ENCODE measurements around the gene INTS14. TPM values are rescaled to one million over a fixed set of nuclear protein-coding genes. Genes with fewer than 3 reads are reported as not detected.

The INTS14 gene
- total RNA-seq, 1 experiment from 2014 or later = 23.8 TPM

DNA sequence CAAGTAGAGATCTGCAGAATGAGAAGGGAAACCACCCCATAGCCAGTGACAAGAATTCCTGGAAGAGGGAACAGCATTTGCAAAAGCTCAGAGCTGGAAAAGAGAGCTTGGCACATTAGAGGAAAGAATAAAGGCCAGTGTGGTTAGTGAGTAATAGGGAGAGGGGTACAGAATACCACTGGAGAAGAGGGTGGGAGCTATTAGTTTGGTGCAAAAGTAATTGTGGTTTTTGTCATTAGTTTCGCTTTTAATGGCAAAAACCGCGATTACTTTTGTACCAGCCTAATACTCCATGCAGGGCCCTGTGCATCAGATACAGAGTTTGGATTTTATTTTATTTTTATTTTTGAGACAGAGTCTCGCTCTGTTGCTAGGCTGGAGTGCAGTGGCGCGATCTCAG lies 20.6 kb upstream of the INTS14 start:
- Histone ChIP-seq H3K4me3 (ENCODE audit: low read length) (no peak overlapping the region), H3K9me3 (ENCODE audit: low read length) (no peaks in the 10 kb centered on the region), H3K79me2 (ENCODE audit: low read length) (no peaks in the 10 kb centered on the region), H3K27ac (ENCODE audit: low read length) (no peak overlapping the region), H3K4me1 (ENCODE audit: insufficient read depth, low read length) (peaks cover 10% of the 10 kb centered on the region; the same call in 1 of the 2 replicates), H3K36me3 (ENCODE audit: low read depth, low read length) (no peaks in the 10 kb centered on the region), H3K9me2 (replicated peaks; ENCODE audit: low read length) (no peaks in the 10 kb centered on the region), H3F3A (ENCODE audit: low read length, unreplicated experiment) (no peaks in the 10 kb centered on the region), H3K27me3 (ENCODE audit: low read length) (no peaks in the 10 kb centered on the region), H3K9ac (ENCODE audit: low read length) (no peak overlapping the region), H4K20me1 (ENCODE audit: low read length) (no peaks in the 10 kb centered on the region), H3K4me2 (ENCODE audit: low read length) (no peak overlapping the region), H2AFZ (ENCODE audit: low read length) (no peak overlapping the region)
- no TSS peak for BruUV-seq (replicated peaks)
- no peak for DNase-seq
- POLR2A ChIA-PET (ENCODE audit: unreplicated experiment) = interaction anchor here (0.5 kb wide), 1 partner anchor 20 kb away, joined by 5 read pairs; the partner anchor contains the start of gene INTS14
- ATAC-seq = no peak
- TF ChIP-seq EZH2phosphoT487 (IDR thresholded peaks at IDR 0.05; ENCODE audit: borderline replicate concordance, low read length) = no peak
- TF ChIP-seq, protein P1, sequence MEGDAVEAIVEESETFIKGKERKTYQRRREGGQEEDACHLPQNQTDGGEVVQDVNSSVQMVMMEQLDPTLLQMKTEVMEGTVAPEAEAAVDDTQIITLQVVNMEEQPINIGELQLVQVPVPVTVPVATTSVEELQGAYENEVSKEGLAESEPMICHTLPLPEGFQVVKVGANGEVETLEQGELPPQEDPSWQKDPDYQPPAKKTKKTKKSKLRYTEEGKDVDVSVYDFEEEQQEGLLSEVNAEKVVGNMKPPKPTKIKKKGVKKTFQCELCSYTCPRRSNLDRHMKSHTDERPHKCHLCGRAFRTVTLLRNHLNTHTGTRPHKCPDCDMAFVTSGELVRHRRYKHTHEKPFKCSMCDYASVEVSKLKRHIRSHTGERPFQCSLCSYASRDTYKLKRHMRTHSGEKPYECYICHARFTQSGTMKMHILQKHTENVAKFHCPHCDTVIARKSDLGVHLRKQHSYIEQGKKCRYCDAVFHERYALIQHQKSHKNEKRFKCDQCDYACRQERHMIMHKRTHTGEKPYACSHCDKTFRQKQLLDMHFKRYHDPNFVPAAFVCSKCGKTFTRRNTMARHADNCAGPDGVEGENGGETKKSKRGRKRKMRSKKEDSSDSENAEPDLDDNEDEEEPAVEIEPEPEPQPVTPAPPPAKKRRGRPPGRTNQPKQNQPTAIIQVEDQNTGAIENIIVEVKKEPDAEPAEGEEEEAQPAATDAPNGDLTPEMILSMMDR (conservative IDR thresholded peaks at IDR 0.05; ENCODE audit: low read depth, low read length) = no peak
- no peak for TF ChIP-seq EZH2 (IDR thresholded peaks at IDR 0.05; ENCODE audit: low read length, unreplicated experiment)
- intact Hi-C loops (cut with micrococcal nuclease) = no loop called here
- CTCF ChIA-PET = no interaction called here

DNA sequence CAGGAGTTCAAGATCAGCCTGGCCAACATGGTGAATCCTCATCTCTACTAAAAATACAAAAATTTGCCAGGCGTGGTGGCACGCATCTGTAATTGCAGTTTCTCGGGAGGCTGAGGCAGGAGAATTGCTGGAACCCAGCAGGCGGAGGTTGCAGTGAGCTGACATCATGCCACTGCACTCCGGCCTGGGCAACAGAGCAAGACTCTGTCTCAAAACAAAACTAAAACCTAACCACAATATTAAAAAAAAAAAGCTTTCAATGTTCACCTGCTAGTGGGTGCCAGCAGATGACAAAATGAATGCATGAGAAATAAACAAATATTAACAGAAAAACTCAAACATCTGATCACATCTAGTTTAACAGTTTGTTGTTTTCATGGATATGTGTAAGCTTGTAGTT lies 19.8 kb upstream of the INTS14 start:
- CTCF ChIA-PET = no interaction called here
- intact Hi-C loops (cut with micrococcal nuclease) = no loop called here
- Histone ChIP-seq H3K79me2 (ENCODE audit: low read length) (no peaks in the 10 kb centered on the region), H3K27me3 (ENCODE audit: low read length) (no peaks in the 10 kb centered on the region), H3F3A (ENCODE audit: low read length, unreplicated experiment) (no peaks in the 10 kb centered on the region), H3K4me2 (ENCODE audit: low read length) (no peak overlapping the region), H3K4me1 (ENCODE audit: insufficient read depth, low read length) (peaks cover 10% of the 10 kb centered on the region; the same call in 1 of the 2 replicates), H3K9ac (ENCODE audit: low read length) (no peak overlapping the region), H4K20me1 (ENCODE audit: low read length) (no peaks in the 10 kb centered on the region), H2AFZ (ENCODE audit: low read length) (no peak overlapping the region), H3K36me3 (ENCODE audit: low read depth, low read length) (no peaks in the 10 kb centered on the region), H3K4me3 (ENCODE audit: low read length) (no peak overlapping the region), H3K9me3 (ENCODE audit: low read length) (no peaks in the 10 kb centered on the region), H3K27ac (ENCODE audit: low read length) (no peak overlapping the region), H3K9me2 (replicated peaks; ENCODE audit: low read length) (no peaks in the 10 kb centered on the region)
- TF ChIP-seq, protein P1 (conservative IDR thresholded peaks at IDR 0.05; ENCODE audit: low read depth, low read length) = no peak
- TF ChIP-seq EZH2phosphoT487 (IDR thresholded peaks at IDR 0.05; ENCODE audit: borderline replicate concordance, low read length) (no peak), EZH2 (IDR thresholded peaks at IDR 0.05; ENCODE audit: low read length, unreplicated experiment) (no peak)
- POLR2A ChIA-PET (ENCODE audit: unreplicated experiment) = no interaction called here
- DNase-seq = no peak
- no TSS peak for BruUV-seq (replicated peaks)
- no peak for ATAC-seq

DNA sequence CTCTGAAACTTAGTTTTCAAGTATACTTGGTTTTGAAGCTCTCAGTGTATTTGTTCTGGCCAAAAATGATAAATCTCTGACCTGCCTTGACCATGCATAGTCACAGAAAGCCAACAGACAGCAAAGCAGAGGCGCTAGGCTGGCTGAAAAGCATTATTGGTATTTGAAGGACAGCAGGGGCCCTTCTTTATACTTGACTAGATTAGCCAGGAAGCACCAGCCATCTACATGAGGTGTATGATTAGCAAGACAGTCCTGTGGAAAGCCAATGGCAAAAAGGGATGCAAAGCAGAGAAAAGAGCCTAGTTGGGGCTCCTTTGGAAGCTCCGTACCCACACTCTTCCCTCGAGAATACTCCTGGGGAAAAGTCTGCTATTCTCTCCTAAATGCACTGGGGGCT lies 18.6 kb upstream of the INTS14 start:
- H3K36me3 ChIP-seq (ENCODE audit: low read depth, low read length) = no peaks in the 10 kb centered on the region
- intact Hi-C loops (cut with micrococcal nuclease) = no loop called here
- H4K20me1 ChIP-seq (ENCODE audit: low read length) = no peaks in the 10 kb centered on the region
- H3K4me2 ChIP-seq (ENCODE audit: low read length) = no peak overlapping the region
- H3K27ac ChIP-seq (ENCODE audit: low read length) = no peak overlapping the region
- no peak overlapping the region for H2AFZ ChIP-seq (ENCODE audit: low read length)
- DNase-seq (no peak), ATAC-seq (no peak)
- H3K4me1 ChIP-seq (ENCODE audit: insufficient read depth, low read length) = peaks cover 10% of the 10 kb centered on the region; the same call in 1 of the 2 replicates
- no TSS peak for BruUV-seq (replicated peaks)
- no peaks in the 10 kb centered on the region for H3K9me3 ChIP-seq (ENCODE audit: low read length)
- CTCF ChIA-PET = no interaction called here
- no peaks in the 10 kb centered on the region for H3F3A ChIP-seq (ENCODE audit: low read length, unreplicated experiment)
- H3K79me2 ChIP-seq (ENCODE audit: low read length) = no peaks in the 10 kb centered on the region
- no peaks in the 10 kb centered on the region for H3K27me3 ChIP-seq (ENCODE audit: low read length)
- POLR2A ChIA-PET (ENCODE audit: unreplicated experiment) = no interaction called here
- no peaks in the 10 kb centered on the region for H3K9me2 ChIP-seq (replicated peaks; ENCODE audit: low read length)
- H3K4me3 ChIP-seq (ENCODE audit: low read length) = no peak overlapping the region
- TF ChIP-seq, protein P1 (conservative IDR thresholded peaks at IDR 0.05; ENCODE audit: low read depth, low read length) = no peak
- no peak for TF ChIP-seq EZH2 (IDR thresholded peaks at IDR 0.05; ENCODE audit: low read length, unreplicated experiment)
- TF ChIP-seq EZH2phosphoT487 (IDR thresholded peaks at IDR 0.05; ENCODE audit: borderline replicate concordance, low read length) = no peak
- no peak overlapping the region for H3K9ac ChIP-seq (ENCODE audit: low read length)

All from PC-3 (cell line).